ENCODE measurements around the gene PCDHA2.
"Not testable (repeated sequence)": the region's sequence is repeated elsewhere in the genome, so short reads cannot be mapped to it uniquely, and the experiment has no call there.

GRCh38 chr5:140834439-140835008, 39.9 kb downstream of the PCDHA2 start:
- not testable (repeated sequence) for TF ChIP-seq POLR2AphosphoS5, CTCF, EP300, POLR2A (IDR thresholded peaks at IDR 0.05)

Data from suprapubic skin (tissue), 4 donors.